Chondrocyte (in vitro differentiated cells): ENCODE data around the gene MDK. TPM values are rescaled to one million over a fixed set of nuclear protein-coding genes. Genes with fewer than 3 reads are reported as not detected.

Source experiments
- DNase-seq: peaks from one replicate; pipeline ENCODE4 v3.0.0; 2021; ENCODE audit warnings: mixed read lengths, low spot score
- H3K27ac Mint-ChIP-seq: one replicate; pipeline ENCODE4 v1.8.0; 2021; ENCODE audit warnings: mild to moderate bottlenecking, moderate library complexity, mixed read lengths; ENCODE audit not compliant: unreplicated experiment
- H3K27me3 Mint-ChIP-seq: 2 replicates; pipeline ENCODE4 v1.8.0; 2021; ENCODE audit warnings: low read depth, mixed read lengths
- H3K36me3 Mint-ChIP-seq: 2 replicates; pipeline ENCODE4 v1.8.0; 2021; ENCODE audit warnings: low read depth, mixed read lengths
- H3K4me1 Mint-ChIP-seq: 2 replicates; pipeline ENCODE4 v1.8.0; 2021; ENCODE audit warnings: low read depth, mild to moderate bottlenecking, mixed read lengths
- H3K4me3 Mint-ChIP-seq: one replicate; pipeline ENCODE4 v1.8.0; 2021; ENCODE audit warnings: mild to moderate bottlenecking, moderate library complexity, mixed read lengths; ENCODE audit not compliant: unreplicated experiment
- H3K9me3 Mint-ChIP-seq: 2 replicates; pipeline ENCODE4 v1.8.0; 2021; ENCODE audit warnings: low read depth, mixed read lengths
- CTCF ChIP-seq: fragments of 200-600 bp; sonication (generic); IDR thresholded peaks from 2 replicates; pipeline ENCODE4 v1.5.0; 2021; ENCODE audit warnings: antibody characterized with exemption, mild to moderate bottlenecking, moderate library complexity
- total RNA-seq: library from RNA; stranded (reverse); gene quantifications from 3 replicates; pipeline ENCODE4 v1.2.1, GENCODE V29; 2021

Gene MDK
- total RNA-seq, 1 donor from 2014 or later: 127 TPM

GRCh38 chr11:46374815-46375214, 6.7 kb upstream of the MDK start:
- H3K27me3 Mint-ChIP-seq: no peaks in the 10 kb centered on the region
- no peaks in the 10 kb centered on the region for H3K4me1 Mint-ChIP-seq
- no peak for DNase-seq
- H3K4me3 Mint-ChIP-seq: no peak overlapping the region
- H3K36me3 Mint-ChIP-seq: peaks cover 16% of the 10 kb centered on the region
- no peak overlapping the region for H3K27ac Mint-ChIP-seq
- TF ChIP-seq CTCF: no peak
- no peaks in the 10 kb centered on the region for H3K9me3 Mint-ChIP-seq

DNA sequence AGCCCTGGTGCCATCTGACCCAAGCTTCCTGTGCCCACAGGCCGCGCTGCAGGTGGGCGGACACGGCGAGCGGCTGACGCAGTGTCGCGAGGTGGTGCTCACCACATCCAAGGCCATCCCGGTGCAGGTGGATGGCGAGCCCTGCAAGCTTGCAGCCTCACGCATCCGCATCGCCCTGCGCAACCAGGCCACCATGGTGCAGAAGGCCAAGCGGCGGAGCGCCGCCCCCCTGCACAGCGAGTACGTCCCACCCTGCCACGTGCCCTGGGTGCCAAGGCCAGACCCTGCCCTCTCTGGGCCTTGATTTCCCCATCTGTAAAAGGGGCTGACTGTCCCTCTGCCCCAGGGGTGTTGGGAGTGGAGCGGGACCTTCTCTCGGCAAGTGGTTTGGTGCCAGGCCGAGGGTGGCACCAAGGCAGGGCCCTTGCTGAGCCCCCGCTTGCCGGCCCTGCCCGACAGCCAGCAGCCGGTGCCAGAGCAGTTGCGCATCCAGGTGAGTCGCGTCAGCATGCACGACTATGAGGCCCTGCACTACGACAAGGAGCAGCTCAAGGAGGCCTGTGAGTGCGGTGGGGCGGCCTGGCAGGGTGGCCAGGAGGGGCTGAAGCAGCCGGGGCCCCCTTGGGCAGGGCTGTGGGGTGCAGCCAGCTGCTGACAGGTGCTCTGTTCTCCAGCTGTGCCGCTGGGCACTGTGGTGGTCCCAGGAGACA, 5.9 kb upstream of the MDK start:
- Mint-ChIP-seq H3K27ac (no peak overlapping the region), H3K27me3 (no peaks in the 10 kb centered on the region), H3K4me1 (no peaks in the 10 kb centered on the region), H3K9me3 (no peaks in the 10 kb centered on the region), H3K4me3 (no peak overlapping the region), H3K36me3 (peaks cover 15% of the 10 kb centered on the region)
- DNase-seq: no peak
- TF ChIP-seq CTCF: no peak

- H3K9me3 Mint-ChIP-seq: no peaks in the 10 kb centered on the region
- TF ChIP-seq CTCF: no peak
- peaks cover 15% of the 10 kb centered on the region for H3K36me3 Mint-ChIP-seq
- H3K4me1 Mint-ChIP-seq: no peaks in the 10 kb centered on the region
- no peak overlapping the region for H3K4me3 Mint-ChIP-seq
- peak overlapping the region; percentile 63 for H3K27ac Mint-ChIP-seq
- DNase-seq: no peak
- no peaks in the 10 kb centered on the region for H3K27me3 Mint-ChIP-seq
Measured at GRCh38 chr11:46376258-46377050, 5.0 kb upstream of the MDK start.

GRCh38 chr11:46377290-46377689, 4.2 kb upstream of the MDK start:
- Mint-ChIP-seq H3K27me3 (no peaks in the 10 kb centered on the region), H3K36me3 (peaks cover 15% of the 10 kb centered on the region), H3K4me1 (peaks cover 5% of the 10 kb centered on the region), H3K27ac (no peak overlapping the region), H3K4me3 (no peak overlapping the region), H3K9me3 (no peaks in the 10 kb centered on the region)
- DNase-seq: peak; percentile 90
- TF ChIP-seq CTCF: no peak

DNA sequence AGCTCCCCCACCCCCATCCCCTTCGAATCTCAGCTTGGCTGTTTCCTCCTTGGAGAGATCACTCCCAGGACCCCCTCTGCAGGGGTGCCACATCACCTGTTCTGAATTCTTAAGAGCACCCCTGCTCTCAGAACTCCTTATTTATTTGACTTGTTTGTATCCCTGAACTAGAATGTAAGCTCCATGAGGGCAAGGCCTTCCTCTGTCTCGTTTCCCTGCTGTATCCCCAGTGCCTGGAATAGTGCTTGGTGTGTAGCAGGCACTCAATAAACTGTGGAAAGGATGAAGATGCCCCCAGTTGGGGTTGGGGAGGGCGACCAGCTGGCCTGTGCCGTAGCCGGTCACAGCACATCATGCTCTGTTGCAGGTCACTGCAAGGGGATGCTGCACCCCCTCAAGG, 3.6 kb upstream of the MDK start:
- Mint-ChIP-seq H3K27me3 (no peaks in the 10 kb centered on the region), H3K36me3 (peaks cover 15% of the 10 kb centered on the region)

More for the DNA sequence above, 3.6 kb upstream of the MDK start:
- no peak for TF ChIP-seq CTCF
- Mint-ChIP-seq H3K9me3 (no peaks in the 10 kb centered on the region), H3K27ac (no peak overlapping the region), H3K4me3 (no peak overlapping the region), H3K4me1 (peaks cover 5% of the 10 kb centered on the region)
- DNase-seq: no peak
